Activated CD4-positive, alpha-beta T cell treated with anti-CD3 and anti-CD28 coated beads for 36 hours (primary cell): ENCODE measurements around the gene ATP6V0A4. TPM values are rescaled to one million over a fixed set of nuclear protein-coding genes. Genes with fewer than 3 reads are reported as not detected.
"Not testable (repeated sequence)": the region's sequence is repeated elsewhere in the genome, so short reads cannot be mapped to it uniquely, and the experiment has no call there.

Experiments
- ATAC-seq: fragments of 200-7000 bp; cut with Tn5 transposase; one replicate; pipeline ENCODE4 v1.10.0; 2021; ENCODE audit warnings: mild to moderate bottlenecking, moderate library complexity
- CTCF ChIA-PET: fragments of 350-600 bp; sonication (Branson Sonifier 250); formaldehyde crosslinking; loops from one replicate; lab custom pipeline; 2021; ENCODE audit warnings: antibody characterized with exemption; lab: Charles Lee
- POLR2A ChIA-PET: fragments of 350-600 bp; sonication (Branson Sonifier 250); formaldehyde crosslinking; loops from one replicate; lab custom pipeline; 2021; ENCODE audit warnings: antibody characterized with exemption, inconsistent platforms; lab: Charles Lee
- DNase-seq: peaks from one replicate; pipeline ENCODE4 v3.0.0-alpha.2; 2020
- H3K27ac Mint-ChIP-seq: one replicate; pipeline ENCODE4 v1.8.0; 2021; ENCODE audit warnings: mixed read lengths
- H3K27me3 Mint-ChIP-seq: one replicate; pipeline ENCODE4 v1.8.0; 2021; ENCODE audit warnings: mixed read lengths
- H3K36me3 Mint-ChIP-seq: one replicate; pipeline ENCODE4 v1.8.0; 2021; ENCODE audit warnings: low read depth, mixed read lengths
- H3K4me1 Mint-ChIP-seq: one replicate; pipeline ENCODE4 v1.8.0; 2021; ENCODE audit warnings: mixed read lengths
- H3K4me3 Mint-ChIP-seq: one replicate; pipeline ENCODE4 v1.8.0; 2021; ENCODE audit warnings: mild to moderate bottlenecking, moderate library complexity, mixed read lengths
- H3K9me3 Mint-ChIP-seq: one replicate; pipeline ENCODE4 v1.8.0; 2021; ENCODE audit warnings: low read depth, mixed read lengths
- intact Hi-C, 2 experiments: fragments of 100-400 bp; cut with DNase I in 1 of 2; cut with micrococcal nuclease in 1 of 2; formaldehyde crosslinking; loops; one replicate each; pipeline versions ENCODE4 v1.14.2 to v1.15.1; 2022 to 2024; cut with DNase I, micrococcal nuclease
- total RNA-seq, 2 experiments: library from RNA; stranded (reverse); gene quantifications; one replicate each; pipeline ENCODE4 v1.2.3, GENCODE V29; 2021

The ATP6V0A4 gene
- total RNA-seq, 2 experiments from 2014 or later = 0.19 to 0.32 TPM

DNA sequence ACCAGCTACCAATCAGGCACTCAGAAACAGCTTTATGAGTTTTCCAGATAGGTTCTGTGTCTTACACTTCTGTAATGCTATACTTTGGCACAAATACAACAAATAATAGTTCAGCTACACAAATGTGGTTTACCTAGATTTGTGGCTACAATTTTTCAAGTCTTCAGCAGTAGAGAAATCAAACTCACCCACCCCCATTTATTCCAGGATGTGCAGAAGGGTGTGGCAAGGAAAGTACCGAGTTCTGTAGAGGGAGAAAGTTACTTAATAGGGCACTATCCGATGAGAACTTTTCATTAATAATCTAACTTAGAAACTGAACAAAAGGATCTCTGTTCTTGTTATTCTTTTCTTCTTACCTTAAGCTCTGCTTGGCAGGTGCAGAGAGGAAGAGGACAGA lies 30.3 kb upstream of the ATP6V0A4 start:
- no peak overlapping the region for H3K4me3 Mint-ChIP-seq
- ATAC-seq (no peak), DNase-seq (no peak)
- H3K27me3 Mint-ChIP-seq = peaks cover 6% of the 10 kb centered on the region
- H3K4me1 Mint-ChIP-seq = peaks cover 7% of the 10 kb centered on the region
- intact Hi-C loops = no loop called here
- CTCF ChIA-PET = no interaction called here
- H3K27ac Mint-ChIP-seq = no peak overlapping the region
- no peaks in the 10 kb centered on the region for H3K36me3 Mint-ChIP-seq
- POLR2A ChIA-PET = no interaction called here
- H3K9me3 Mint-ChIP-seq = no peaks in the 10 kb centered on the region

DNA sequence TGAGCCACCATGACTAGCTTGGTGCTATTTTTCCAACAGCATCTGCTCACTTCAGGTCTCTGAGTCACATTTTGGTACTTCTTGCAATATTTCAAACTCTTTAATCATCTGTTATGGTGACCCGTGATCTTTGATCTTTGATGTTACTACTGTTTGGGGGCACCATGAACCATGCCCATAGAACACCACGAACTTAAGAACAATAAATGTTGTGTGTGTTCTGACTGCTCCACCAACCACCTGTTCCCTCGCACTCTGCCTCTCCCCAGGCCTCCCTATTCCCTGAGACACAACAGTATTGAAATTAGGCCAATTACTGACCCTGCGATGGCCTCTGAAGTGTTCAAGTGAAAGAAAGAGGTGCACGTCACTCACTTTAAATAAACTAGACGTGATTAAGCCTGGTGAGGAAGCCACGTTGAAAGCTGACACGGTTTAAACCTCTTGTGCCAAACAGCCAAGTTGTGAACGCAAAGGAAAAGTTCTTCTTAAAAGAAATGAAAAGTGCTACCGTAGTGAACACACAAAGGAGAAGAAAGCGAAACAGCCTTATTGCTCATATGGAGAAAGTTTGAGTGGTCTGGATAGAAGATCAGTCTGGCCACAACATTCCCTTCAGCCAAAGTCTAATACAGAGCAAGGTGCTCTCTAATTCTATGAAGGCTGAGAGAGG lies 27.2 kb upstream of the ATP6V0A4 start:
- peaks cover 2% of the 10 kb centered on the region for H3K27me3 Mint-ChIP-seq

DNA sequence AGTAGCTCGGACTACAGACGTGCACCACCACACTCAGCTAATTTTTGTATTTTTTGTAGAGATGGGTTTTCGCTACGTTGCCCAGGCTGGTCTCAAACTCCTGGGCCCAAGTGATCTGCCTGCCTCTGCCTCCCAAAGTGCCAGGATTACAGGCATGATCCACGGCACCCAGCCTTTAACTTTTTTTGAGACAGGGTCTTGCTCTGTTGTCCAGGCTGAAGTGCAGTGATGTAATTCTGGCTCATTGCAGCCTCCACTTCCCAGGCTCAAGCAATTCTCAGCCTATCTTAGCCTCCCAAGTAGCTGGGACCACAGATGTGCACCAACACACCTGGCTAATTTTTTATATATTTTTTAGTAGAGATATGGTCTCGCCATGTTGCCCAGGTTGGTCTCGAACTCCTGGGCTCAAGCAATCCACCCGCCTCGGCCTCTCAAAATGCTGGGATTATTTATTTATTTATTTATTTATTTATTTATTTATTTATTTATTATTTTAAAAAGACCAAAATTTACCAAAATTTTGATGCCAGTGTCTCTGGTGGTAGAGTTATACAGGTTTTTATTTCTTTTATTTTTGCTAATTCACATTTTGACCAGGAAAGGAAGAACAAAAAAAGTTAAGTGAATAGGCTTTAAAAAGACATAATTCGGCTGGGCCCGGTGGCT lies 25.0 kb upstream of the ATP6V0A4 start:
- DNase-seq = no peak
- H3K9me3 Mint-ChIP-seq = no peaks in the 10 kb centered on the region
- H3K4me1 Mint-ChIP-seq = peaks cover 7% of the 10 kb centered on the region
- H3K27ac Mint-ChIP-seq = no peak overlapping the region
- H3K4me3 Mint-ChIP-seq = no peak overlapping the region
- peaks cover 2% of the 10 kb centered on the region for H3K27me3 Mint-ChIP-seq
- POLR2A ChIA-PET = no interaction called here
- CTCF ChIA-PET = no interaction called here
- intact Hi-C loops = no loop called here
- no peaks in the 10 kb centered on the region for H3K36me3 Mint-ChIP-seq
- no peak for ATAC-seq

More for the DNA sequence above, 27.2 kb upstream of the ATP6V0A4 start:
- CTCF ChIA-PET = interaction anchor here (0.7 kb wide), 1 partner anchor 114 kb away, joined by 3 read pairs; no protein-coding TSS in a partner anchor
- Mint-ChIP-seq H3K27ac (peak overlapping the region; percentile 7), H3K4me1 (peaks cover 7% of the 10 kb centered on the region), H3K9me3 (no peaks in the 10 kb centered on the region), H3K36me3 (no peaks in the 10 kb centered on the region), H3K4me3 (no peak overlapping the region)
- DNase-seq (no peak), ATAC-seq (peak; percentile 69)
- intact Hi-C loops = no loop called here
- POLR2A ChIA-PET = interaction anchor here (0.6 kb wide), 1 partner anchor 471 kb away, joined by 3 read pairs; no protein-coding TSS in a partner anchor

DNA sequence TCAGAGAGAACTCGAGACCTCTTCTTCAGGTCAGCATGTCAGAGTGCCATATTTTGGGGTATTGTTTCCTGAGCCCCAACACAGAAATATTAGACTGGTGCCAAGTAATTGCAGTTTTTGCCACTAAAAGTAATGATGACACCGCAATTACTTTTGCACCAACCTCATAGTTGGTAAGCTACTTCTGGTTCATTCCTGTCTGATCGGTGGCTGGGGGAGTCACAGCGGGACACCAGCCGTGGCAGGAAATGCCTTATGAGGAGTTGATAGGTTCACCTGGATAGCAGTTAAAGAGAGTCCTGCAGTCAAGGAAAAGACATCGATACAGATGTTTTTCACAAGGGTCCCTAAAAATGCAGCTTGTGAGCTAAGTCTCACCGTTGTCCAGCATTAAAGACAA lies 23.9 kb upstream of the ATP6V0A4 start:
- Mint-ChIP-seq H3K9me3 (no peaks in the 10 kb centered on the region), H3K4me1 (peaks cover 7% of the 10 kb centered on the region), H3K36me3 (no peaks in the 10 kb centered on the region), H3K27me3 (peaks cover 2% of the 10 kb centered on the region), H3K4me3 (no peak overlapping the region), H3K27ac (no peak overlapping the region)
- DNase-seq (no peak), ATAC-seq (no peak)
- ChIA-PET CTCF (interaction anchor here (0.6 kb wide), 1 partner anchor 624 kb away, joined by 3 read pairs; no protein-coding TSS in a partner anchor), POLR2A (no interaction called here)
- intact Hi-C loops = no loop called here

DNA sequence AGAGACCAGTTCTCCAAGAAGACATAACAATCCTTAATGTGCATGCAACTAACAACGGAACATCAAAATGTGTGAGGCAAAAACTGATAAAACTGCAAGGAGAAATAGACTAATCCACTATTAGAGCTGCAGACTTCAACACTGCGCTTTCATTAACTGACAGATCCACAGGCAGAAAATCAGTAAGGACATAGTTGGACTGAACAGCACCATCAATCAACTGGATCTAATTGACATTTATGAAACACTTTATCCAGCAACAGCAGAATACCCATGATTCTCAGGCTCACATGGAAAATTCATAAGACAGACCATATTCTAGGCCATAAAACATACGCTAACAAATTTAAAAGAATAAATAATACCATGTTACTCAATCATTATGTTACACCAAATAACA lies 21.6 kb upstream of the ATP6V0A4 start:
- DNase-seq (no peak), ATAC-seq (no peak)
- H3K9me3 Mint-ChIP-seq = no peaks in the 10 kb centered on the region
- no peaks in the 10 kb centered on the region for H3K27me3 Mint-ChIP-seq
- peaks cover 7% of the 10 kb centered on the region for H3K4me1 Mint-ChIP-seq
- H3K4me3 Mint-ChIP-seq = no peak overlapping the region
- CTCF ChIA-PET = no interaction called here
- intact Hi-C loops = no loop called here
- POLR2A ChIA-PET = no interaction called here
- H3K36me3 Mint-ChIP-seq = no peaks in the 10 kb centered on the region
- H3K27ac Mint-ChIP-seq = no peak overlapping the region

DNA sequence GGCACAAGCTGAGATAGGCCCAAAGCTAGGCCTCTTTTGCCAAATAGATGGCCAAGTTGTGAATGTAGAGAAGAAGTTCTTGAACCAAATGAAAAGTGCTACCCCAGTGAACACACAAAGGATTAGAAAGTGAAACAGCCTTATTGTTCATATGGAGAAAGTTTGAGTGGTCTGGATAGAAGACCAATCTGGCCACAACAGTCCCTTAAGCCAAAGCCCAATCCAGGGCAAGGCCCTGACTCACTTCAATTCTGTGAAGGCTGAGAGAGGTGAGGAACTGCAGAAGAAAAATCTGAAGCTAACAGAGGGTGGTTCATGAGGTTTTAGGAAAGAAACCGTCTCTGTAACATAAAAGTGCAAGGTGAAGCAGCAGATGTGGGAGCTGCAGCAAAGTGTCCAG lies 18.7 kb upstream of the ATP6V0A4 start:
- Mint-ChIP-seq H3K4me1 (peaks cover 12% of the 10 kb centered on the region), H3K4me3 (no peak overlapping the region), H3K27ac (no peak overlapping the region), H3K36me3 (no peaks in the 10 kb centered on the region), H3K27me3 (no peaks in the 10 kb centered on the region), H3K9me3 (no peaks in the 10 kb centered on the region)
- POLR2A ChIA-PET = no interaction called here
- CTCF ChIA-PET = interaction anchor here (0.6 kb wide), 1 partner anchor 62 kb away, joined by 4 read pairs; no protein-coding TSS in a partner anchor
- DNase-seq (no peak), ATAC-seq (no peak)
- intact Hi-C loops = no loop called here

DNA sequence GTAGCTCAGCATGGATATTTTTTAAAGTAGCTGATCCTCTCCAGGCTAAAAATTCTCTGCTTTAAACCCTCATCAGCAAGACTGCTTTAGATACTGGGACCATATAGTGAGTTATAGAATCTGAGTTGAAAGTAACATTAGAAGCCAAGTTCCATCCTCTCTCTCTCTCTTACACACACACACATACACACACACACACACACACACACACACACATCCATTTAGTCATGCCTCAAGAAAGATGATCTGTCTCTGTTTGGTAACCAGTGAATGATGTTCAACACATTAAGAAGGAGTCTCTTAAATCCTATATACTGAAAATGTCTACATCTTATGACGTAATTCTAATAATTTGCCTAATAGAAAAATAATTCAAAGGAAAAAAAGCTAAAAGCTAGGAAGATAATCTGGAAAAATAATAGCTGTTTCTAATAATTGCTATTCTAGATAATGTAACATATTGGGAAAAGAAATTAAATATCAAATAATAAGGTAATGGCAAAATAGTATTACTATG lies 16.9 kb upstream of the ATP6V0A4 start:
- Mint-ChIP-seq H3K36me3 (no peaks in the 10 kb centered on the region), H3K9me3 (no peaks in the 10 kb centered on the region), H3K4me3 (no peak overlapping the region), H3K27ac (no peak overlapping the region), H3K27me3 (no peaks in the 10 kb centered on the region), H3K4me1 (peaks cover 12% of the 10 kb centered on the region)
- ChIA-PET POLR2A (no interaction called here), CTCF (interaction anchor here (0.6 kb wide), 1 partner anchor 45 kb away, joined by 3 read pairs; no protein-coding TSS in a partner anchor)
- no peak for DNase-seq
- ATAC-seq = no peak
- intact Hi-C loops = no loop called here

DNA sequence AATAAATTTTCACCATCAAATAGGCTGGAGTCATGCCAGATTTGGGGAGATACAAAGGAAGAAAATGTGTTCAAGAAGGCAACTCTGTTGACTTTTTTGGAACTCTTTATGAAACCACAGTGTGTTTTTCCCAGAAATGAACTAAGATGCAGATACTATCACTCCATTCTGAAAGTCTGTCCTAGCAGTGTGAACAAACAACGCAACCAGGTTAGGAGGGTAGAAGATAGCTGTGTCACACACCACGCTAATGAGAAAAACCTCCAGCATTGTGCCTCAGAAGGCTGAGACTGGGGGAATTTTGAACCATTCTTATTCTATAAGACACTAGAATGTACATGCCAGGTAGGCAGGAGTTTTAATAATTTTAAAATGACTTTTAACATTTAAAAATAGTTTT lies 15.9 kb upstream of the ATP6V0A4 start:
- Mint-ChIP-seq H3K4me1 (peaks cover 12% of the 10 kb centered on the region), H3K27me3 (no peaks in the 10 kb centered on the region), H3K4me3 (no peak overlapping the region), H3K36me3 (no peaks in the 10 kb centered on the region), H3K9me3 (no peaks in the 10 kb centered on the region), H3K27ac (no peak overlapping the region)
- ATAC-seq (peak; percentile 76), DNase-seq (no peak)
- ChIA-PET CTCF (interaction anchor here (1.3 kb wide), 1 partner anchor 72 kb away, joined by 3 read pairs; no protein-coding TSS in a partner anchor), POLR2A (no interaction called here)
- intact Hi-C loops = no loop called here

DNA sequence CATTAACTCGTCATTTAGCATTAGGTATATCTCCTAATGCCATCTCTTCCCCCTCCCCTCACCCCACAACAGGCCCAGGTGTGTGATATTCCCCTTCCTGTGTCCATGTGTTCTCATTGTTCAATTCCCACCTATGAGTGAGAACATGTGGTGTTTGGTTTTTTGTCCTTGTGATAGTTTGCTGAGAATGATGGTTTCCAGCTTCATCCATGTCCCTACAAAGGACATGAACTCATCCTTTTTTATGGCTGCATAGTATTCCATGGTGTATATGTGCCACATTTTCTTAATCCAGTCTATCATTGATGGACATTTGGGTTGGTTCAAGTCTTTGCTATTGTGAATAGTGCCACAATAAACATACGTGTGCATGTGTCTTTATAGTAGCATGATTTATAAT lies 13.3 kb upstream of the ATP6V0A4 start:
- H3K4me1 Mint-ChIP-seq, CTCF ChIA-PET, DNase-seq, H3K9me3 Mint-ChIP-seq, H3K36me3 Mint-ChIP-seq, ATAC-seq, H3K4me3 Mint-ChIP-seq, H3K27me3 Mint-ChIP-seq, POLR2A ChIA-PET, H3K27ac Mint-ChIP-seq, intact Hi-C loops: not testable (repeated sequence)

DNA sequence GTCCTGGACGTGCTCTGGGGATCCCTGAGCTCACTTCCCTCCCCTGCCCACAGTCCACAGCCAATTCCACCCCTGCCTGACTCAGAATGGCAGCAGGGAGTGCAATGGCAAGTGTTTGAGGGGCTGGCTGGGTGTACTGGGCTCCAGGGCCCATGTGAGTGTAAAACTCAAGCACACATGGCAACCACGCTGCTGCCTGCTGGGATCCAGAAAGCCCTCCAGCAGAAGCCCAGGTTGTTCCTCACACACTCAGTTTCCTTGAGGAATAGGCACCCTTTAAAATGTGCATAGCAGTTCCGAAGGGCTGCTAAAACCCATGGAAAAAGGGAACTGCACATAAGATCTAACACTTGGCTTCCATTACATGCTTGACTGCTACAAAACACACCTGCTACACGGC lies 11.3 kb upstream of the ATP6V0A4 start:
- POLR2A ChIA-PET = no interaction called here
- peaks cover 7% of the 10 kb centered on the region for H3K4me1 Mint-ChIP-seq
- no peak overlapping the region for H3K4me3 Mint-ChIP-seq
- CTCF ChIA-PET = no interaction called here
- intact Hi-C loops = no loop called here
- H3K27ac Mint-ChIP-seq = no peak overlapping the region
- DNase-seq (no peak), ATAC-seq (no peak)
- H3K27me3 Mint-ChIP-seq = no peaks in the 10 kb centered on the region
- H3K9me3 Mint-ChIP-seq = no peaks in the 10 kb centered on the region
- no peaks in the 10 kb centered on the region for H3K36me3 Mint-ChIP-seq

DNA sequence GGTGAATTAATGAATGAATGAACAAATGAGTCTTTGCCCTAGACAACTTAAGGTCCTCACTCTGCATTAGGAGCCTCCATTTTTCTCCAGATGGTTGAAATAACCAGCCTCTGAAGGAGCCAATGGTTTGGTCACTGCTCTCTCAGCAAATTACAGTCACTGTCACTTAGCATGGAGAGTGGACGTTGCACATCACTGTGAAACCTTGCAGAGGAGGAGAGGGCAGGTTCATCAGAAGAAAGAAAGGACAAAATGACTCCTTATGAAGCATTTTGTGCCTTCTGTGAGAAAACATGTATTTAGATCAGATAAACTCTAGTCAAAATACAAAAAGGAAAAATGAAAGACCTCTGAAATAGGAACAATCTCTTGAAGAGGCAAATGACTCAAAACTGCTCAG lies 6.6 kb upstream of the ATP6V0A4 start:
- H3K27me3 Mint-ChIP-seq = no peaks in the 10 kb centered on the region
- no peak overlapping the region for H3K27ac Mint-ChIP-seq
- peak; percentile 57 for ATAC-seq
- peaks cover 4% of the 10 kb centered on the region for H3K4me1 Mint-ChIP-seq
- H3K9me3 Mint-ChIP-seq = no peaks in the 10 kb centered on the region
- H3K4me3 Mint-ChIP-seq = no peak overlapping the region
- DNase-seq = no peak
- ChIA-PET POLR2A (no interaction called here), CTCF (no interaction called here)
- intact Hi-C loops = no loop called here
- no peaks in the 10 kb centered on the region for H3K36me3 Mint-ChIP-seq

DNA sequence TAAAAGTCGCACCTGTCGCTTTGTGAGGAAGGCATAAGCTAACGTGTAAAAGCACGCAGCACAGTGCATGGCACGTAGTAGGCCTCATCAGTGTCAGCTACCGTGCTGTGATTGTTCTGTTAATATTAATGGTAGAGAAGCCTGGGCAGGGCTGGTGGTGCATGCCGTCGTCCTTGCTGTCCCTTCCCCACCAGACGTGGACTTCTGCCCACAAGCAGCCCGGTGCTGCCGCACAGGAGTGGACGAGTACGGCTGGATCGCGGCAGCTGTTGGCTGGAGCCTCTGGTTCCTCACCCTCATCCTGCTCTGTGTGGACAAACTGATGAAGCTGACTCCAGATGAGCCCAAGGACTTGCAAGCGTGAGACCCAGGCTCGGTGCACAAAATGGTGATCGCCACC lies 4.7 kb upstream of the ATP6V0A4 start:
- POLR2A ChIA-PET = no interaction called here
- Mint-ChIP-seq H3K4me3 (no peak overlapping the region), H3K9me3 (no peaks in the 10 kb centered on the region), H3K36me3 (no peaks in the 10 kb centered on the region), H3K27ac (no peak overlapping the region), H3K27me3 (peaks cover 2% of the 10 kb centered on the region), H3K4me1 (peaks cover 4% of the 10 kb centered on the region)
- CTCF ChIA-PET = interaction anchor here (0.6 kb wide), 1 partner anchor 165 kb away, joined by 3 read pairs; no protein-coding TSS in a partner anchor
- DNase-seq (no peak), ATAC-seq (no peak)
- intact Hi-C loops = no loop called here
